ENCODE data around the gene TARDBP.

GRCh38 chr1:11051781-11052511 is 39.5 kb downstream of the TARDBP start:
- TF ChIP-seq CTCF (conservative IDR thresholded peaks at IDR 0.05; ENCODE audit: low read depth, low read length): no peak
- no peak for TF ChIP-seq EZH2 (IDR thresholded peaks at IDR 0.05; ENCODE audit: borderline replicate concordance, low read depth, low read length, poor library complexity, severe bottlenecking)
